ENCODE measurements around the gene GLRX. TPM values are rescaled to one million over a fixed set of nuclear protein-coding genes. Genes with fewer than 3 reads are reported as not detected.

GLRX gene, protein sequence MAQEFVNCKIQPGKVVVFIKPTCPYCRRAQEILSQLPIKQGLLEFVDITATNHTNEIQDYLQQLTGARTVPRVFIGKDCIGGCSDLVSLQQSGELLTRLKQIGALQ
- total RNA-seq (2014; rRNA removed; shearing (Covaris generic)) (26.7 and 80.5 TPM in 2 replicates), total RNA-seq (2022) (49.3 and 52.9 TPM in 2 replicates), Bru-seq, nascent RNA (percentile 42 among the genes with signal in this experiment), BruChase-seq, experiment 1, labeled RNA remaining after a 6-hour chase (percentile 43 among the genes with signal in this experiment), BruChase-seq, experiment 2, labeled RNA remaining after a 2-hour chase (percentile 46 among the genes with signal in this experiment)
- long read RNA-seq, transcript GLRX-201 (3 exons, 1,211 nt): major isoform, 56 of 62 reads
- long read RNA-seq, partial matches to known transcripts: 0 of 62 reads
- long read RNA-seq, other reads (novel, unspliced or antisense): 6 of 62 reads

DNA sequence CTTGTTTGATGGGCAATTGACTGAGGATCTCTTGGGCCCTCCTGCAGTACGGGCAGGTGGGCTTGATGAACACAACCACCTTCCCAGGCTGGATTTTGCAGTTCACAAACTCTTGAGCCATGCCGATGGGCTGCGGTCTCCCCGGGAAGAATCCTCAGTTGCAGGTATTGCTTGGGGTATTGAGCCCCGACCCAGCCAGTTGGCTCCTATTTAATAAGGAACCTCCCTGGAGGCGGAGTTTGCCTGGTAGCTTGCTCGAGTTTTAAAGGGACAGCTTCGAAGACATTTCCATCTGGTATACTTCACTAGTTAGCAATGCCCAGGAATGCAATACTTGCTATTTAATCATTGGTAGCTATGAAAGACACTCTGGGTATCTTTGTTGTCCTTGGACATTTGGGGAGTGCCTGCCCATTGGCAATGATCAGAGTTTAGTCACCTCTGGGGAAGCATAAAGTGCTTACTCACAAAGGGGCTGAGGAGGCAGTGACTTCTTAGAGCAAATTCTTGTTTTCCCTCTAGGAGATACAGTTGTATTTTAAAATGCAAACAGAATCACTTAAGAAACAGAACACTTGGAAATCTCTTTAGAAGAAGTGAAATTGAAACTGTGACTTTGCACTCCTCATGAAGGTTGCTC, at the start of gene GLRX:
TSS of gene GLRX (minus strand) at position 185 of the 640 bp plus-strand sequence. CDS start at position 121, 64 bp downstream.
- Histone ChIP-seq H3K9me3 (ENCODE audit: low read length) (no peaks in the 10 kb centered on the region), H3K4me3 (ENCODE audit: low read depth, low read length, poor library complexity, severe bottlenecking) (peak within 1 kb of the TSS; percentile 91), H3K4me1 (ENCODE audit: insufficient read depth, low read length, poor library complexity, severe bottlenecking) (peaks cover 57% of the 10 kb centered on the region), H3K36me3 (ENCODE audit: insufficient read depth, low read length) (peaks cover 14% of the 10 kb centered on the region; the same call in 1 of the 2 replicates), H3K4me2 (ENCODE audit: low read length) (peak within 1 kb of the TSS; percentile 96), H3K9me2 (ENCODE audit: insufficient read depth, low read length) (no peaks in the 10 kb centered on the region), H4K20me1 (ENCODE audit: insufficient read depth, low read length) (peaks cover 9% of the 10 kb centered on the region; the same call in 1 of the 2 replicates), H3K27ac (ENCODE audit: low read depth, low read length, poor library complexity, severe bottlenecking) (peak within 1 kb of the TSS; percentile 87), H2AFZ (ENCODE audit: low read length) (peak within 1 kb of the TSS; percentile 92), H3K79me2 (ENCODE audit: insufficient read depth, low read depth, low read length) (peaks cover 47% of the 10 kb centered on the region)
- DNase-seq (ENCODE audit: low spot score): peak; percentile 82
- intact Hi-C loops (cut with micrococcal nuclease; ENCODE audit: unreplicated experiment): loop anchor here (1.0 kb wide), 2 partner anchors 12 to 14 kb away; no protein-coding TSS in a partner anchor
- TF ChIP-seq EZH2phosphoT487 (IDR thresholded peaks at IDR 0.05; ENCODE audit: borderline replicate concordance, low read depth, low read length) (no peak), CTCF (conservative IDR thresholded peaks at IDR 0.05; ENCODE audit: low read length) (no peak)
- ChIA-PET CTCF (ENCODE audit: unreplicated experiment) (interaction anchor here (0.6 to 2.6 kb wide), 2 partner anchors 9 to 14 kb away, joined by 3 to 9 read pairs; no protein-coding TSS in a partner anchor), POLR2A (interaction anchor here (0.6 to 9.3 kb wide), 11 partner anchors 9 to 177 kb away, joined by 3 to 150 read pairs (median 3); no protein-coding TSS in a partner anchor)
- no TSS peak for BruUV-seq (replicated peaks)

DNA sequence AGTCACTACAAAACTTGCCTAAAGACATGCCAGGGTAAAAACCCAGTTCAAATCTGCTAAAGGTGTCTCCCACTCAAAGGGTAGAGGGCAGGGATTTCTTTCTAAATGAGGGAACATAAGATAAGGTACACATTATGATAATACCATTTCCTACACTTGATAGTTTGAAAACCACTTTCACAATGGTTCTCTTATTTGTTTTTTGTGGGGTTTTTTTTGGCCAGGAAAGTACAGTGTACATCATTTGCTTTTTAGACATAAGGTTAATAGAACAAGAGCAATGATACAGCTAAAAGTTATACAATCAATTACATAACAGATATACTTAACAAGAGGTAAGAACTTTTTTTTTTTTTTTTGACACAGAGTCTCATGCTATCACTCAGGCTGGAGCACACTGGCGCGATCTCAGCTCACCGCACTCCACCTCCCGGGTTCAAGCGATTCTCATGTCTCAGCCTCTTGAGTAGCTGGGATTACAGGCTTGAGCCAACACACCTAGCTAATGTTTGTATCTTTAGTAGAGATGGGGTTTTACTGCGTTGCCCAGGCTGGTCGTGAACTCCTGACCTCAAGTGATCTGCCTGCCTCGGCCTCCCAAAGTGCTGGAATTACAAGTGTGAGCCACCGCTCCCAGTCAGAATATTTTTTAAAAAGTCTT, 48.8 kb upstream of the GLRX start:
- Histone ChIP-seq H3K9me3 (ENCODE audit: low read length) (no peaks in the 10 kb centered on the region), H3K4me3 (ENCODE audit: low read depth, low read length, poor library complexity, severe bottlenecking) (no peak overlapping the region), H2AFZ (ENCODE audit: low read length) (no peak overlapping the region), H3K36me3 (ENCODE audit: insufficient read depth, low read length) (no peaks in the 10 kb centered on the region), H3K4me1 (ENCODE audit: insufficient read depth, low read length, poor library complexity, severe bottlenecking) (peaks cover 17% of the 10 kb centered on the region), H3K9me2 (ENCODE audit: insufficient read depth, low read length) (no peaks in the 10 kb centered on the region), H3K27ac (ENCODE audit: low read depth, low read length, poor library complexity, severe bottlenecking) (no peak overlapping the region), H3K79me2 (ENCODE audit: insufficient read depth, low read depth, low read length) (no peaks in the 10 kb centered on the region), H4K20me1 (ENCODE audit: insufficient read depth, low read length) (no peaks in the 10 kb centered on the region), H3K4me2 (ENCODE audit: low read length) (no peak overlapping the region)
- TF ChIP-seq EZH2phosphoT487 (IDR thresholded peaks at IDR 0.05; ENCODE audit: borderline replicate concordance, low read depth, low read length) (no peak), CTCF (conservative IDR thresholded peaks at IDR 0.05; ENCODE audit: low read length) (no peak)
- ChIA-PET CTCF (ENCODE audit: unreplicated experiment) (interaction anchor here (0.6 kb wide), 1 partner anchor 411 kb away, joined by 3 read pairs; no protein-coding TSS in a partner anchor), POLR2A (interaction anchor here (0.6 to 1.7 kb wide), 2 partner anchors 19 to 345 kb away, joined by 3 to 4 read pairs; no protein-coding TSS in a partner anchor)
- intact Hi-C loops (cut with micrococcal nuclease; ENCODE audit: unreplicated experiment): no loop called here
- no peak for DNase-seq (ENCODE audit: low spot score)
- no TSS peak for BruUV-seq (replicated peaks)
